Omental fat pad (tissue), 4 donors: Measurements from ENCODE around the gene MRPL14. TPM values are rescaled to one million over a fixed set of nuclear protein-coding genes. Genes with fewer than 3 reads are reported as not detected.
"Not testable (repeated sequence)": the region's sequence is repeated elsewhere in the genome, so short reads cannot be mapped to it uniquely, and the experiment has no call there.

Experiments
- ATAC-seq: fragments of 150-250 bp; one replicate; pipeline ENCODE4 v1.9.1; 2016; ENCODE audit warnings: mild to moderate bottlenecking, moderate library complexity; ENCODE audit not compliant: low FRiP score
- DNase-seq: peaks from one replicate; pipeline ENCODE4 v3.0.0-alpha.2; 2019; ENCODE audit warnings: low spot score
- total RNA-seq, 4 donors: library from RNA; depleted of rRNA; stranded (reverse); fragments of >200 nt; gene quantifications; one replicate each; pipeline ENCODE4 v1.1.0, GENCODE V29; 2016
- TF ChIP-seq, protein P1 (sequence below), 3 donors: fragments of 450-650 bp; IDR thresholded peaks; one replicate each; pipeline ENCODE4 v1.5.1; 2016 to 2017; ENCODE audit warnings: antibody characterized with exemption in 3 of 3, mild to moderate bottlenecking in 3 of 3, moderate library complexity in 2 of 3

MRPL14 gene
- total RNA-seq, 4 donors from 2014 or later, result 29.2 to 36.3 (median 35.5) TPM

DNA sequence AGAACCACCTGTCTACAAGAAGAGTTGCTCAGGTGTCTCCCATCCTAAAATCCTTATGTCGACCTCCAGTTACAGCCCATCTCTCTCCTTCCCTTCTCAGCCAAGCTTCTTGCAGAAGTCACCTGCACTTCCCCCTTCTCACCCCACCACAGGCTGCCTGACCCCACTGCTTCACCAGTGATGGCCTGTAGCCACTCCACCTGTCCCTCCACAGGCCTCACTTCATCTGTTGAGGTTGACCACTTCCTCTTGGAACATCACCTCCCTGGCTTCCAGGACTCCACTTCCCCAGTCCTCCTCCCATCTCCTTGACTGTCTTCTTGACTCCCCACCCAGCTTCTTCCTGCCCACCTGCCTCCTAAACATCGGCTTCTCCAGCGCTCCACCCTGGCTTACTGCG is 25.4 kb downstream of the MRPL14 start:
- DNase-seq (no peak), ATAC-seq (no peak)
- TF ChIP-seq, protein P1, sequence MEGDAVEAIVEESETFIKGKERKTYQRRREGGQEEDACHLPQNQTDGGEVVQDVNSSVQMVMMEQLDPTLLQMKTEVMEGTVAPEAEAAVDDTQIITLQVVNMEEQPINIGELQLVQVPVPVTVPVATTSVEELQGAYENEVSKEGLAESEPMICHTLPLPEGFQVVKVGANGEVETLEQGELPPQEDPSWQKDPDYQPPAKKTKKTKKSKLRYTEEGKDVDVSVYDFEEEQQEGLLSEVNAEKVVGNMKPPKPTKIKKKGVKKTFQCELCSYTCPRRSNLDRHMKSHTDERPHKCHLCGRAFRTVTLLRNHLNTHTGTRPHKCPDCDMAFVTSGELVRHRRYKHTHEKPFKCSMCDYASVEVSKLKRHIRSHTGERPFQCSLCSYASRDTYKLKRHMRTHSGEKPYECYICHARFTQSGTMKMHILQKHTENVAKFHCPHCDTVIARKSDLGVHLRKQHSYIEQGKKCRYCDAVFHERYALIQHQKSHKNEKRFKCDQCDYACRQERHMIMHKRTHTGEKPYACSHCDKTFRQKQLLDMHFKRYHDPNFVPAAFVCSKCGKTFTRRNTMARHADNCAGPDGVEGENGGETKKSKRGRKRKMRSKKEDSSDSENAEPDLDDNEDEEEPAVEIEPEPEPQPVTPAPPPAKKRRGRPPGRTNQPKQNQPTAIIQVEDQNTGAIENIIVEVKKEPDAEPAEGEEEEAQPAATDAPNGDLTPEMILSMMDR (IDR thresholded peaks at IDR 0.05), result no peak

DNA sequence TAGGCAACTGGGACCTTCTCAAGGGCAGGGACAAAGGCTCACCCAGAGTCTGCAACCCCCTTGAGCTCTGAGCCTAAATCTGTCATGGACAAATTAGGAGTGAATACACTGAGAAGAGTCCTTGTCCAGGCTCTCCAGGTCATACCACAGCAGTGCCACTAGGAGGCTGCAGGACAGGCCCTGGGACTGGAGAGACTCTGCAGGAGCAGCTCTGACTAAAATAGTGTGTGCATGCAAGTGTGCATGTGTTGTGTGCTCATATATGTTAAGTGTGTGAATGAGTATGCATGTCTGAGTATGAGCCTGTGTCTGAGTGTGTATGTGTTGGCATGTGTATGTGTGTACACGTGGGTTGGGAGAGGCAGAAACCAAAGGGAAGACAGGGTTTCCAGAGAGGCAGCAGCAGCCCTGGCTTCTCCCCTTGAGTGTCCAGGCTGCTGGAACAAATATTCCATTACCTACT is 27.1 kb downstream of the MRPL14 start:
- DNase-seq, result no peak
- no peak for ATAC-seq
- TF ChIP-seq, protein P1 (IDR thresholded peaks at IDR 0.05), result no peak

GRCh38 chr6:44099192-44099591 is 28.1 kb downstream of the MRPL14 start:
- TF ChIP-seq, protein P1 (IDR thresholded peaks at IDR 0.05), result no peak
- no peak for ATAC-seq

DNA sequence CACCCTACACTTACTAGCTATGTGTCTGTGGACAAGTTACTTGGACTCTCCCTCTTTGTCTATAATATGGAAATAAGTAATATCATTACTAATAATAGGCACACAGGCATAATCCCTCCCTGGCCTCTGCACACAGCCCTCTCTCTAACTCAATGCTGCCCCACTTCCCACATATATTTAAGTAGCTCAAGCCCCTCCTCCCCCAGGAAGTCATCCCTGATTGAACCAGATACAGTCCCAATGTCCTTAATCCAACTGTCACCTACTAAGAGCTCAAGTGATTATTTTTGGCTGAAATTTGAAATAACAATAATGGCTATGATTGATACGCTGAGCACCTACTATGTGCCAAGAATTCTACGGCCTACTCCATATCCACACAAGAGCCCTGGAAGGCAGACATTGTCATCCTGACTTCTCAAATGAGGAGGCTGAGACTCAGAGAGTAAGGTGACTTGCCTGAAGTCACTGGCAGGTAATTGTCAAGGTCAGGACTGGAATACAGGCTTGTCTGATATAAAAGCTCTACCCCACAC is 29.4 kb downstream of the MRPL14 start:
- DNase-seq, result no peak
- TF ChIP-seq, protein P1 (IDR thresholded peaks at IDR 0.05), result no peak
- no peak for ATAC-seq

More at GRCh38 chr6:44099192-44099591, 28.1 kb downstream of the MRPL14 start:
- DNase-seq, result no peak

GRCh38 chr6:44096612-44097011 is 30.6 kb downstream of the MRPL14 start:
- ATAC-seq, result peak; percentile 94
- no peak for DNase-seq

DNA sequence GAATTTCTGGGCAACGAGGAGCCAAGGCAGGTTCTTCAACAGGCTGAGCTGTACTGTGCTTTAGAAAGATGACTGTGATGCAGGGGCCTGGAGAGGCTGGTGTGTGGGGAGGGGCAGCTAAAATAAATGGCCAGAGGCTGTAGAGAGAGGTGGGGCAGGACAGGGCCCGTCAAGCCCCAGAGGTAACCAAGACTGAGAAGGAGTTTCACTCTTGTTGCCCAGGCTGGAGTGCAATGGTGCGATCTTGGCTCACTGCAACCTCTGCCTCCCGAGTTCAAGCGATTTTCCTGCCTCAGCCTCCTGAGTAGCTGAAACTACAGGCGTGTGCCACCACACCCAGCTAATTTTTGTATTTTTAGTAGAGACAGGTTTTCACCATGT is 32.0 kb downstream of the MRPL14 start:
- DNase-seq, ATAC-seq: not testable (repeated sequence)

More at GRCh38 chr6:44096612-44097011, 30.6 kb downstream of the MRPL14 start:
- TF ChIP-seq, protein P1 (IDR thresholded peaks at IDR 0.05), result no peak

DNA sequence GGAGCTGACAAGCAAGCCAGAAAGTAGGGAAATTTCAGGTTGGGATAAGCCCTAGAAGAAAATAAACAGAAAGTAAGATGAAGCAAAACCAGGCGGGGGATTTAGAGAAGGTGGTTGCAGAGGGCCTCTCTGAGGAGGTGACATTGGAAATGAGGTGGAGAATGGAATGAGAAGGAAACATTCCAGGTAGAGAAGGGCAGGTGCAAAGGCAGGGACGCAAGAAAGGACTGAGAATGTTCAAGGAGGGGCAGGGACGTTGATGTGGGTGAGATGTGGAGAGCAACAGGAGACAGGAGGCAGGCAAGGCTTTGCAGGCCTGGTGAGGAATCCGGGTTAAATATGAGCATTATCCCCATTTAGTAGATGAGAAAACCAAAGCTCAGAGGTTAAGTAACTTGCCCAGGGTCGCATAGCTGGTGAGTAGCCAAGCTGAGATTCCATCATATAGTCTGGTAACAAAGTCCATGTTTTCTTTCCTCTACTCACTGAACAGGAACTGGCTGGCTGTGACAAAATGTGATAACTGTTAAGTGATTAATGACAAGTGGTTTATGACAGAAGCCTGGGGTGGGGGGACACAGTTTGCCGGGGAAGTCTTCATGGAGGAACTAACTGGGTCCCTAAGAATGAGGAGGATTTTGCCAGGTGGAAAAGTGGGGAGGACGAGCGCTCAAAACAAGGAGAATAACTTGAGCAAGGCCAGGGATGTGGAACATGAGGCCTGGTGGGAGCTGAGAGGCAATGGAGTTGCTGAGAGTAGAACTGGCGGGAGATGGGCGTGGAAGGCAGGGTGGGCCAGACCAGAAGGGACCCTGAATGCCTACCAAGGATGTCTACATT is 32.6 kb downstream of the MRPL14 start:
- TF ChIP-seq, protein P1 (IDR thresholded peaks at IDR 0.05), result no peak
- ATAC-seq, result no peak
- no peak for DNase-seq
